Spleen (tissue), 7 donors: Measurements from ENCODE around the gene SLC2A14.

Experiments
- CTCF ChIP-seq, 11 experiments: fragments of 200-600 bp in 7 of 11; fragments of 450-650 bp in 4 of 11; sonication (generic) in 4 of 11; IDR thresholded peaks in 8 of 11; conservative IDR thresholded peaks in 3 of 11; 1 replicate in 7 of 11; 2 replicates in 4 of 11; pipeline versions ENCODE4 v1.4.0 to v1.8.0; 2016 to 2021; ENCODE audit warnings: antibody characterized with exemption in 11 of 11, inconsistent platforms in 4 of 11, mild to moderate bottlenecking in 1 of 11
- POLR2AphosphoS5 ChIP-seq, 3 donors: sonication (generic); formaldehyde crosslinking; IDR thresholded peaks; one replicate each; pipeline ENCODE4 v1.5.1; 2017; ENCODE audit warnings: antibody characterized with exemption in 3 of 3
- donor health status: DM: no; HTN: no; CAD: no; lungs with moderate emphysema.
- donor health status: DM: no; HTN: no; CAD: no.
- donor health status: DM: no; HTN: no; CAD: no.

GRCh38 chr12:7835116-7835515, 37.6 kb downstream of the SLC2A14 start:
- TF ChIP-seq CTCF (IDR thresholded peaks at IDR 0.05 in 8 of 11, conservative IDR thresholded peaks at IDR 0.05 in 3 of 11) (no peak), POLR2AphosphoS5 (IDR thresholded peaks at IDR 0.05) (no peak)
